ENCODE data around the gene HMG20A. TPM values are rescaled to one million over a fixed set of nuclear protein-coding genes. Genes with fewer than 3 reads are reported as not detected.

Gene HMG20A
- total and polyA plus RNA-seq, 9 of the 15 experiments (the other 6 are each of a cell fraction or from before 2014, with no cell fraction given) = 25.0 to 68.1 (median 38.9) TPM

GRCh38 chr15:77418966-77419835 lies 1.5 kb upstream of the HMG20A start (continued):
- TF ChIP-seq PATZ1 (CRISPR knock-in tag; IDR thresholded peaks at IDR 0.05; ENCODE audit: borderline replicate concordance) (no peak), VEZF1 (CRISPR knock-in tag; IDR thresholded peaks at IDR 0.05) (peak; percentile 88), NFATC3 (IDR thresholded peaks at IDR 0.05) (no peak), MYC (IDR thresholded peaks at IDR 0.05; ENCODE audit: low read depth, low read length) (no peak), MYC (CRISPR knock-in tag; IDR thresholded peaks at IDR 0.05; ENCODE audit: borderline replicate concordance, low read depth) (no peak), BDP1 (IDR thresholded peaks at IDR 0.05; ENCODE audit: insufficient read depth, insufficient read length) (no peak), MNT (conservative IDR thresholded peaks at IDR 0.05) (peak in 1 of 2 experiments; percentile 9; a peak in 1 of 4 replicates), ETV5 (CRISPR knock-in tag; IDR thresholded peaks at IDR 0.05; ENCODE audit: low read depth) (no peak), KLF1 (tag; IDR thresholded peaks at IDR 0.05) (no peak), HMG20B (CRISPR knock-in tag; IDR thresholded peaks at IDR 0.05) (no peak), SNIP1 (IDR thresholded peaks at IDR 0.05; ENCODE audit: low read depth) (no peak), ELF1 (tag; IDR thresholded peaks at IDR 0.05) (no peak), FUS (optimal IDR thresholded peaks at IDR 0.05; ENCODE audit: low read depth, low read length) (peak; percentile 14), HDAC3 (IDR thresholded peaks at IDR 0.05; ENCODE audit: borderline replicate concordance, partially characterized antibody) (no peak), HCFC1 (IDR thresholded peaks at IDR 0.05; ENCODE audit: low read depth, low read length) (no peak), SOX6 (IDR thresholded peaks at IDR 0.05) (no peak), SMAD2 (IDR thresholded peaks at IDR 0.05; ENCODE audit: low read depth, low read length) (no peak), WHSC1 (IDR thresholded peaks at IDR 0.05; ENCODE audit: low read length) (no peak), ILF3 (IDR thresholded peaks at IDR 0.05; ENCODE audit: borderline replicate concordance) (no peak), ZBTB49 (CRISPR knock-in tag; IDR thresholded peaks at IDR 0.05; ENCODE audit: borderline replicate concordance) (no peak), TEAD4 (IDR thresholded peaks at IDR 0.05; ENCODE audit: low read length) (no peak), TEAD4 (CRISPR knock-in tag; IDR thresholded peaks at IDR 0.05; ENCODE audit: borderline replicate concordance) (no peak)
